Measurements from ENCODE around the gene GIPR. TPM values are rescaled to one million over a fixed set of nuclear protein-coding genes. Genes with fewer than 3 reads are reported as not detected.
"Not testable (repeated sequence)": the region's sequence is repeated elsewhere in the genome, so short reads cannot be mapped to it uniquely, and the experiment has no call there.

The GIPR gene
- total RNA-seq, 1 donor from 2014 or later = not detected

DNA sequence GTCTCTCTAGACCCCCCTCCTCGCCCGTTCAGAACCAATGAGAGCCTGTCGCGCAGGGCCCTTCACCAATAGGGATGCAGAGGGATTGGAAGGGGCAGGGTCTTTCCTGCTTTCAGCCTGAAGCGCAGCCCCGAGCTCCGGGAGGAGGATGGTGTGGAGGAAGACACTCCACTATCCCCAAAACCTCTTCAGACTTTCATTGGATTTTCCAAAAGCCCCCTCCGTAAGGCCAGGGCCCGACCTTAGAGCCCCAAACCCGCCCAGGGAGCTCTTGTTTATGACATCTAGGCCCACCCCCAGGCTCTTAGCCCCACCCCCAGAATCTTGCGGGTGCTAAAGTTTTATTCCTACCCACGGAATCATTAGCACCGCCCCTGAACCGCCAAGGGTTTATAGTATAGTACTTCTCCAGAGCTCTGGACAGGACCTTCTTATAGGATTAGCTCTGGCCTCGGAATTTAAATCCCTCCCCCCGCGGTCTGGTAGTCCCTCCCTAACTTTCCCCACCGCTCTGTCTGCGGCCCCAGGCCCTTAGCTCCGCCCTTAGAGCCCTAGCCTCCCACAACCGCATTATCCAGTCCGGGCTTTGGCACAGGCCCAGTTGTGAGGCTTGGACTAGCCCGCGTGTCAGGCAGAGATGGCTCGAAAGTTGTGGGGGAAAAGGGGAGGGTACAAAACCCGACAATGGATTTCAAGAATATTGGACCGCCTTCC lies 22.2 kb upstream of the GIPR start:
- DNase-seq = peak; percentile 92

DNA sequence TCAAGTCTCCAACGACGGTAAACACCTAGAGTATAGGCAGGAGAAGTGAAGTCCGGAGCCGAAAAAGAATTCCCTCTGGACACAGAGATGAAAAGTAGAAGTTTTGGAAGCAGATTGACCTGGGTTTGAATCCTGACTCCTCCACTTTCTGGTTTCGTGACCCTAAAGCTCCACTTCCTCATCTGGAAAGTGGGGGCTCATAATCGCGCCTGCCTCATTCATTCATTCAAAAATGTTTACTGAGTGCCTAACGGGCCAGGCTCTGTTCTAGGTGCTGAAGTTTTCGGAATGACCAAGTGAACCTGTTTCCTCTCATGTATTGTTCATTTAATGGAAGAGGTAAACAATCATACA lies 21.7 kb upstream of the GIPR start:
- peak; percentile 30 for DNase-seq

DNA sequence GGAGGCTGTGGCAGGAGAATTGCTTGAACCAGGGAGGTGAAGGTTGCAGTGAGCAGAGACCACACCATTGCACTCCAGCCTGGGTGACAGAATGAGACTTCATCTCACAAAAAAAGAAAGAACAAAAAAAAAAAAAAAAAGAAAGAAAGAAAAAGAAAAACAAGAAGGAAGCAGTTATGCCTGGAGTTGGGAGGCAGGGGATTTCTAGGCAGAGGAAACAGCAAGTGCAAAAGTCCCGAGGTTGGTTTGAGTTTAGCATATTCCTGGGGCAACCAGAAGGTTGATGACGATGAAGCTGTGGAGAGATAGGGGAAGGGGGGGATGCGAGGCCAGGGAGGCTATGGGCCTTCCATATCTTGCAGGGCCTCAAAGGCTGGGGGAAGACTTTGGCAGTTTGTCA lies 17.3 kb upstream of the GIPR start:
- no peak for DNase-seq

DNA sequence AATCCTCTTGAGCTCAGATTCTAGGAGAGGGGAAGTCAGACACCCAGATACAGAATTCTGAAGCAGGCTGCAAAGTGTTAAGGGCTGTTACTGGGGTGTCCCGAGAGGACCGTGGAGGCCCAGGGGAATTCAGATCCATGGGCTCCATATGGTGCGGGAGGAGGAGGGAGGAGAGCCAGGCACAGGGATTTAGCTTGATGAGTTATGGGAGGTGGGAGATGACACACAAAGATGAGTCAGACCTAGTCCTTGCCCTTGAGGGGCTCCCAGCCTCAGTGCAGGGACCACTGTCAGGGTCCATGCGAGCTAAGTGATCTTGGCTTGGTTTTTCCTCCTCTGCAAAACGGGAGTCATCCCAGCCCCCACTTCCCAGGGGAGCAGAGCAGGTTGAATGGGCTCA lies 14.4 kb upstream of the GIPR start:
- no peak for DNase-seq

DNA sequence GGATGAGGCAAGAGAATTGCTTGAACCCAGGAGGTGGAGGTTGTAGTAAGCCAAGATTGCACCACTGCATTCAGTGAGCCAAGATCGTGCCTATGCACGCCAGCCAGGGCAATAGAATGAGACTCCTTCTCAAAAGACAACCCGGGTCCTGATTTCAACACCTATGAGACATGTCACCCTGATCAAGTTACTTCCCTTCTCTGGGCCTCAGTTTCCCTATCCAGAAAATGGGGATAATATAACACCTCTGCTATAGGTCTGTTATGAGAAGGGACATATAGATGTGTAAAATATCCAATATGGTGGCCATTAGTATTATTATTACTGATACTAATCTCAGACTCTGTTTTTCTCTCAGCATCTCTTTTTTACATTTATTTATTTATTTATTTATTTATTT lies 12.9 kb upstream of the GIPR start:
- no peak for DNase-seq

DNA sequence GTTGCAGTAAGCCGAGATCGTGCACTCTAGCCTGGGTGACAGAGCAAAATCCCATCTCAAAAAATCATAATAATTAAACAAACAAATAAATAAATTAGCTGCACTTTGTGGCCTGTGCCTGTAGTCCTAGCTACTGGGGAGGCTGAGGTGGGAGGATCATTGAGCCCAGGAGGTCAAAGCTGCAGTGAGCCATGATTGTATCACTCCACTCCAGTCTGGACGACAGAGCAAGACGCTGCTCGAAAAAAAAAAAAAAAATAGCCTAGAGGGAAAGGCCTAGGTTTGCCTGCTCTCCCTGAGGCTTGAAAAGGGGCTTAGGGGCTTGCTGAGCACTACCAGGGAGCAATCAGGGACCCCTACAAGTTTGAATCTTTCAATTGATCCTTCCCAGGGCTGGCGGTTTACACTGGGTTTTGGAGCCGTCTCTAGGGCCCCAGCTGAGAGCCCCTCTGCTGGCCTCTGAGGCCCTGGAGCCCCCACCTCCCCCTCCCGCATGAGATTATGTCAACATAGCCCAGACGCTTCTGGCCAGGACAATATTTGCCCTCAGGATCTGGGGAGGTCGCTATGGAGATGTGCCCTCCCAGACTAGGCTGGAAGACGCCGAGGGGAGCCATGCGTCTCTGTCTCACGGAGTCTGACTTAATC lies 10.4 kb upstream of the GIPR start:
- DNase-seq = no peak

DNA sequence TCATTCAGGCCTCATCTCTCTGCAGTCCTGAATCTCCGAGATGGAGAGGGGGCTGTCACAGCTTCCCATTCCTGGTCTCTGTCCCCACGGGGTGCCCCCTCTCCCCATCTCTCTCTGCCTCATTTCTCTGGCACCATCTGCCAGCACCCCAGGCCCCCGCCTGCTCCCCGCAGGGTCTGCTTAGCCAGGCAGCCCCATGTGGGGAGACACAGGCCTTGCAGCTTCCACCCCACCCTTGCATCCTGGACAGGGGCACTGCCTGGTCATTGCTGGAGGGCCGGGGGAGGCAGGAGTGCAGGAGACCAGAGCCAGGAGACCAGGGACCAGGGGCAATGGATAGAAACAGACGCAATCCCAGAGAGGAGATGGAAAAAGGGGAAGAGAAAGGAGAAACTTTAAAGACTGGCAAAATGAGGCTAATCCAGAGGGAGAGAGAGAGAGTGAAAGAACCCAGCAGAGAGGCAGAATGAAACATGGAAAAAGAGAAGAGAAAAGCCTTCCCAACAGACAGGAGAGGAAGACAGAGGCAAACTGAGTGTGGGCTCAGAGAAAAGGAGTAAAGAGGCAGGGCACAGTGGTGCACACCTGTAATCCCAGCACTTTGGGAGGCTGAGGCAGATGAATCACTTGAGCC lies 8.8 kb upstream of the GIPR start:
- DNase-seq = no peak

DNA sequence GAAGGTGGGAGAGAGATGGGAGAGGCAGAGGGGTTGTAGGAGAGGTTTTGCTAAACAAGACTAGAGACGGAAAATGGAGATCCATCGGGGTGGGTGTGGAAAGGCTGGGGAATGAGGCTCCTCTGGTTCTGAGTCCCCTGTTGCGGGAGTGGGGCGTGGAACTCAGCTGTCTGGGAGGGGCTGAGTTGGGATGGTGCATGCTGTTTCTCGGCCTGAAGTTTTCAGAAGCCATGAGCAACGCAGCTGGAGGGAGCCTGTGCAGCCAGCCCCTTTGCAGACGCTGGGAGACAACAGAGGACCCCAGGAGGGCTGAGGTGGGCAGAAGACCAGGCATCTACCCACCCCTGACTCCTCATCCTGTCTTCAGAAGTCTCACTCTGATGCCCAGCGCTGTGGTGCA lies 7.4 kb upstream of the GIPR start:
- no peak for DNase-seq

DNA sequence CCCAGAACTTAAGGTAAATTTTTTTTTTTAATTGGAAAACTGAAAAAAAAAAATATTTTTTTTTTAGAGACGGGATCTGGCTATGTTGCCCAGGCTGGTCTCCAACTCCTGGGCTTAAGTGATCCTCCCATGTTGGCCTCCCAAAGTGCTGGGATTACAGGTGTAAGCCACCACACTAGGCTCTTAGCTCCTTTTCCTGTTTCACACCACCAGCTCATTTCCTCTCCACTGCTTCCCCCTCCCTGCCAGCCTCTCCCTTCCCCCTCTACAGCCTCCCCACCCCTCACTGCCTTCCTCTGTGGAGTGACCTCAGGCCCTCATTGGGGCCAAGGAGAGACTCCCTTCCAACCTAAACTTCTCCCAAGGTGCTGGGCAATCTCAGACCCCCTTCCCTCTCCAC lies 4.2 kb upstream of the GIPR start:
- no peak for DNase-seq

DNA sequence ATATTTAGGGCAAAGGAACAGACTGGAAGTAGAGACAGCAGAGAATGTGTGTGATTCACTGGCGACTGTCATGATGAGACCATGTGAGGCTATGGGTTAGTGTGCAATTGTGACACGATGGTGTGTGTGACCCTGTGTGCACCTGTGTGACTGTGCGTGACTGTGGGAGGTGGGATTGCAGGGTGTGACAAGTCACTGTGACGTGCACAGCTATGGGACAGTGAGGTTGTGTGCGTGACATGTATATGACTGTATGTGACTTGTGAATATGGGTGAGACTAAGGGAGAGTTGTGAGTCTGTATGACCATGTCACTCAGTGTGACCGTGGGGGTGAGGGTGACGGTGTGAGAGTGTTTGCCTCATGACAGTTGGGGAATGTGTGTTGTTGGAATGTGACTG lies 3.4 kb upstream of the GIPR start:
- no peak for DNase-seq

DNA sequence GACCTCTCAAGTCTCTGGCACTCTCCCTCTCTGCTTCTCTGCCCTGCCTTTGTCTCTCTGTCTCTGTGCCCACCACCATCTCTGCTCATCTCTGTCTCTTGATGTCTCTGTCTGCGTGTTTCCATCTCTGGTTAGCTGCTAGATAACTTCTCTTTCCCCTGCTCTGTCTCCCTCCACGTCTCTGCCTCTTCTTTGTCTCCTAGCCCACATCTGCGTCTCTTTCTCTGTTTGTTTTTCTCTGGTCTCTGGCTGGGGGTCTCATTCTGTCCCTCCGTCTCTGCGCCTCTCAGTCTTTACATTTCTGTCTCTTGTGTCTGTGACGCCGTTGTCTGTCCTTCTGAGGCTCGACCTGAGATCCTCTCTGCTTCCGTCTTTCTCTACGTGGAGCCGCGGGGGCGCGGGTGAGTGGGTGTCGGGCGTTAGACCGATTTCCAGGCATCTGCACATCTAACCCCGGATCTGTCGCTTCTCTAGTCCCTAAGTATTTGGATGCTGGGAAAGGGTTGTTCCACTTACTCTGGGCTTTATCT lies 386 bp downstream of the GIPR start:
- no peak for DNase-seq

DNA sequence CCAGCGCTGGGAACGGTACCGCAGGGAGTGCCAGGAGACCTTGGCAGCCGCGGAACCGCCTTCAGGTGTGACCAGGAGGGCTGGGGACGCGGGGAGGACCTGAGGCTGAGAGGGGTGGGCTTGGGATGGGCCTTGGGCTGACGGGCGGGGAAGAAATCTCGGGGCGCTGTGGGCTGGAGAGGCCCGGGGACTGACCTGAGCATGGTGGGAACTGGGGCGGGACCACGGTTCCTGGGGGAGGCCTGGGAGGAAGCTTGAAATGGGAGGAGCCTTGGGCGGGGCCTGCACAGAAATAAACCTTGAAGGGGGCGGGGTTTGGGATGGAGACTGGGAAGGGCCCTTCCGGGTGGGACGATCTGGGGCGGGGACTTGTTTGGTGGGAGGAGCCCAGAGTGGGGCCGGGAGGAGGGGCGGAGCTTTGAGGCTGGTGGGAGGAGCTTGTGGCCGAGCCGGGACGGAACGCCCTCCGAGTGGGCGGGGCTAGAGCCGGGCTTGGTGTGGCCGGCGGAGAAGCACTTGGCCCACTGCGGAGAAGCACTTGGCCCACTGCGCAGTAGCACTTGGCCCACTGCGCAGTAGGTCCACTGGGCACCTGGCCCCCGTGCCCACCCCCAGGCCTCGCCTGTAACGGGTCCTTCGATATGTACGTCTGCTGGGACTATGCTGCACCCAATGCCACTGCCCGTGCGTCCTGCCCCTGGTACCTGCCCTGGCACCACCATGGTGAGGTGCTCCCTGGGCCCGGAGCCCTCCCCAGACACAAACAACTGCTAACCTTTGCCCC lies 2.8 kb downstream of the GIPR start:
- peak; percentile 68 for DNase-seq

DNA sequence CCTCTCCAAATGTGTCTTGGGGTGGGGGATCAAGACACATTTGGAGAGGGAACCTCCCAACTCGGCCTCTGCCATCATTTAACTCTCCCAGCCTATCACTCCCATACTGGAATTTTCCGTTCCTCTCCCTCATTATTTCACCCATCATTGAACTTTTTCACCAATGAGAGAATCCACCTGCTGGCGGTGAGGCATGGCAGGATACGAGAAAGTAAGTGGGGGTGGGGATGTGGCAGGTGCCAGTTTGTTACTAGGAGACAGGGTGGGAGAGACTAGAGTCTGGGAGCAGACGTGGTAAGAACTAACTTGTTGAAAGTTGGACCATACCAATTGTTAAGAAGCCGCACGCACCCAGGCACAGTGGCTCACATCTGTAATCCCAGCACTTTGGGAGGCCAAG lies 6.9 kb downstream of the GIPR start:
- DNase-seq = no peak

DNA sequence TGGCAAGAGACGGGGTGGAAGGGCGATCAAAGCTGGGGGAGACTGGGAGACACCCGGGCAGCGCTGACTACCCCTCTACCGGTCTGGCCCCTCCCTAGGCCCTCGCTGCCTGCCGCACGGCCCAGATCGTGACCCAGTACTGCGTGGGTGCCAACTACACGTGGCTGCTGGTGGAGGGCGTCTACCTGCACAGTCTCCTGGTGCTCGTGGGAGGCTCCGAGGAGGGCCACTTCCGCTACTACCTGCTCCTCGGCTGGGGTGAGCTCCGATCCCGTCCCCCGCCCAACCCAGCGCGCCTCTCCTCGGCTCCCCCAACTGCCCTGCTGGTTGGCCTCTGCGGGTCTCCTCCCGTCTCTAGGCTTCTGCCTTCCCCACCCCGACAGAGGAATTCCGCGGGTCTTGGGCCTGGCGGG lies 8.8 kb downstream of the GIPR start:
- no peak for DNase-seq

DNA sequence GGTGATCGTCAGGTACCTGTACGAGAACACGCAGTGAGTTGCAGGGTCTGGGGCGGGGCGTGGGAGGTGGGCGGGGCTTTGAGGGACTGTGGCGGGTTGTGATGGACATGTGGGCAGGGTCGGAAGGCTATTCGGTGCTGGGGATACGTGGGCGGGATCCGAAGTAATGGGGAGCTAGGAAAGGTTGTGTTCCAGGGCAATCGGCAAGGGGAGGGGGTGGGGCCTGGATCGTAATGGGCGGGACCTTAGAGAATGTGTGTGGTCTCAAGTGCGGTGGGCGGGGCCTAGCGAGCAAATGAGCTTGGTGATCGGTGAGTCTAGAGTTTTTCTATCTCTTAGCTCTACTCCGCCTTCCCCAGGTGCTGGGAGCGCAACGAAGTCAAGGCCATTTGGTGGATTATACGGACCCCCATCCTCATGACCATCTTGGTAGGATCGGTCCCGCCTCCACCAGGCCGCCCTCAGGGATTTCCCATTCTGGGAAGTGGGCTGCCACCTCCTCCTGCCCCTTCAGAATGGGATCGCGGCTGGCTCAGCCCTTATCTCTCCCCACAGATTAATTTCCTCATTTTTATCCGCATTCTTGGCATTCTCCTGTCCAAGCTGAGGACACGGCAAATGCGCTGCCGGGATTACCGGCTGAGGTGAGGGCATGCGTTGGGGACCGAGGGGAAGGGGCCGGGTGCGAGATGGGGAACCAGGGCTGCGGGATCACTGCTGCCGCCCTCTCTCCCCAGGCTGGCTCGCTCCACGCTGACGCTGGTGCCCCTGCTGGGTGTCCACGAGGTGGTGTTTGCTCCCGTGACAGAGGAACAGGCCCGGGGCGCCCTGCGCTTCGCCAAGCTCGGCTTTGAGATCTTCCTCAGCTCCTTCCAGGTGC lies 9.6 kb downstream of the GIPR start:
- peak; percentile 86 for DNase-seq

DNA sequence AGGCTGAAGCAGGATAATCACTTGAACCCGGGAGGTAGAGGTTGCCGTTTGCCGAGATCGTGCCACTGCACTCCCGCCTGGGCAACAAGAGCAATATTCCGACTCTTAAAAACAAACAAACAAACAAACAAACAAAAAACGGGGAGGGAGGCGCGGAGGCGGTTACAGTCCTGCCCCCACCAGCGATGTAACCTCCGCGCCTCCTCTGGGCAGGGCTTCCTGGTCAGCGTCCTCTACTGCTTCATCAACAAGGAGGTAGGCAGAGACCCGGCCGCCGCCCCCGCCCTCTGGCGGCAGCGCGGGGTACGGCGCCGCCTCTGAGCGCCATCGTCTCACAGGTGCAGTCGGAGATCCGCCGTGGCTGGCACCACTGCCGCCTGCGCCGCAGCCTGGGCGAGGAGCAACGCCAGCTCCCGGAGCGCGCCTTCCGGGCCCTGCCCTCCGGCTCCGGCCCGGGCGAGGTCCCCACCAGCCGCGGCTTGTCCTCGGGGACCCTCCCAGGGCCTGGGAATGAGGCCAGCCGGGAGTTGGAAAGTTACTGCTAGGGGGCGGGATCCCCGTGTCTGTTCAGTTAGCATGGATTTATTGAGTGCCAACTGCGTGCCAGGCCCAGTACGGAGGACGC lies 13.5 kb downstream of the GIPR start:
- peak; percentile 90 for DNase-seq

DNA sequence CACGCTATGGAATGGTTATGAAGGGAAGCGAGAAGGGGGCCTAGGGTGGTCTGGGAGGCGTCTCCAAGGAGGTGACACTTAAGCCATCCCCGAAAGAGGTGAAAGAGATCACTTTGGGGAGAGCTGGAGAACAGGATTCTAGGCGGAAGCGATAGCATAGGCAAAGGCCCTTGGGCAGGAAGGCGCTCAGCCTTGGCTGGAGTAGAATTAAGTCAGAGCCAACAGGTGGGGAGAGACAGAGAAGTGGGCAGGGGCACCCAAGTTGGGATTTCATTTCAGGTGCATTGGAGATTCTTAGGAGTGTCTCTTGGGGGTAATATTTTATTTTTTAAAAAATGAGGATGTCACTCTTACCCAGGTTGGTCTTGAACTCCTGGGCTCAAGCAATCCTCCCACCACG lies 14.1 kb downstream of the GIPR start:
- no peak for DNase-seq

DNA sequence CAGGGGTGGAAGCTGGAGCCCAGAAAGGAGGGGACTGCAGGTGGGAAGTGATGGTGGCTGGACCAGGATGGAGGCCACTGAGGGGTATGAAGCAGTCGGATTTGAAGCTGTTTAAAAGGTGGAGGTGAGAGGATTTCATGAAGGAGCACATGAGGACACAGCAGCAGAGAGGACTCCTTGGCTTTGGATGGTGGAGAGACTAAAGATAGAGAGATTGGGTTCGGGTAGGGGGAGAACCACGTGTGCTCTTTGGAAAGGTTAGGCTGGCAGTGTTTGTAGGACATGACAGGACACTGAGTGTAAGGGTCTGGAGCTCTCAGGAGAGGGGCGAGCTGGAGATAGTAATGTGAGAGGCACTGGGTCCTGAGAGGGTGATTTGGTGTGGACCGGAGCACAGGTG lies 14.9 kb downstream of the GIPR start:
- DNase-seq = no peak

DNA sequence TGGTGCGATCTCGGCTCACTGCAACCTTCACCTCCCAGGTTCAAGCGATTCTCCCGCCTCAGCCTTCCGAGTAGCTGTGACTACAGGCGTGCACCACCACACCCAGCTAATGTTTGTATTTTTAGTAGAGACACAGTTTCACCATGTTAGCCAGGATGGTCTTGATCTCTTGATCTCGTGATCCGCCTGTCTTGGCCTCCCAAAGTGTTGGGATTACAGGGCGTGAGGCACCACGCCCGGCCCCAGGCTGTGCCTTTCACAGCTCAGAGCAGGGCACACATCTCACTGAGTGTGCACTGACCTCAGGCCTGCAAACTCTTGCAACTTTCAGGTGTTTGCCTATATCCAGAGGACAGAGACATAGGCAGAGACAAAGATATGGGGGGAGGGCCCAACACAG lies 17.0 kb downstream of the GIPR start:
- DNase-seq = not testable (repeated sequence)

DNA sequence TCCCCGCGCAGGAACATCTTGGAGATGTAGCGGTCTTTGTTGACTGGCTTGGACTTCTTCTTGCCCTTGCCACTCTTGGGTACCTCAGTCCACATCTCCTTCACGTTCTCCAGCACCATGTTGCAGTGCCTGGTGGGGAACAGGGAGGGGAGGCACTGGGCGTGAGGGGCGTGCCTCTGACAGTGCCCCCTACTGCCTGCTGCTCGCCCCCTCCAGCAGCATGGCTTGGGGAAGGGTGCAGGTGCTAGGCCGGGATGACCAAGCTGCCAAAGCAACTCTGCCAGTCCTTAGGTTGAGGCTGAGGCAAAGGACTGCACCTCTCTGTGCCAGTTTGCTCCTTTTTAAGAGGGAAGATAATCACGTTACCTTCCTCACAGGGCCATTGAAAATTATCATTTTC lies 19.6 kb downstream of the GIPR start:
- no peak for DNase-seq

DNA sequence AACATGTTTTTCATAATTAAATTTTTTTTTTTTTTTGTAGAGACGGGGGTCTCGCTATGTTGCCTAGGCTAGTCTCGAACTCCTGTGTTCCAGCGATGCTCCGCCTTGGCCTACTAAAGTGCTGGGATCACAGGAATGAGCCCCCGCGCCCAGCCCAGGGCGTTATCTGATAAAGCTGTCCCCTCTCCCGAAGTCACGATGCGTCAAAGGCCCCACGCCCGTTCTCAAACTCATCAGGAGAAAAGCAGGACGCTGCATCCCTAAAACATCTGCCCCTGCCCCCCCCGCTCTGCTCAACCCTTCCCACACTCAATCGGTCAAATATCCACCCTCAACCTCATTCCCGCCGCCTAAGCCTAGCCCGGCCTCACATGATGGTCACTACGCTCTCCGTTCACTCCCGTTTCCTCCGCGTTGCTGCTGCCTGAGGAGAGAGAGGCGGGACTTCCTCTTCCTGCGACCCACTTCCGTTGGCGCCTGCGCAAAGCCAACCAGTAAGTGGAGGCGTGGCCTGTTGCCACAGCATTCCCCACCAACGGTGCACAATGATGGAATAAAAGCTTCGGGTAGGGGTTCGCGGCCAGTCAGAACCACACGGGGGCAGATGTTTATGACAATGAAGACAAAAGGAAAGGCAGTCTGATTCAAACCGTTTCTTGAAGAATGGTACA lies 23.6 kb downstream of the GIPR start, which contains the start of gene SNRPD2:
TSS of gene SNRPD2 (minus strand) at position 438 of the 671 bp plus-strand sequence. CDS start at position 373, 65 bp downstream.
- DNase-seq = peak; percentile 97

Measured in dermis blood vessel endothelial cell (primary cell).